Hindlimb muscle (tissue), 1 donor: Measurements from ENCODE around the gene CADPS2. TPM values are rescaled to one million over a fixed set of nuclear protein-coding genes. Genes with fewer than 3 reads are reported as not detected.

Source experiments
- DNase-seq: peaks from one replicate; pipeline ENCODE4 v3.0.0-alpha.2; 2013
- polyA plus RNA-seq: library from polyadenylated mRNA; unstranded; fragments of 120-200 nt; gene quantifications from one replicate; pipeline ENCODE4 v1.2.1, GENCODE V29; 2013; ENCODE audit not compliant: insufficient read length

The CADPS2 gene
- polyA plus RNA-seq: 6.0 TPM

DNA sequence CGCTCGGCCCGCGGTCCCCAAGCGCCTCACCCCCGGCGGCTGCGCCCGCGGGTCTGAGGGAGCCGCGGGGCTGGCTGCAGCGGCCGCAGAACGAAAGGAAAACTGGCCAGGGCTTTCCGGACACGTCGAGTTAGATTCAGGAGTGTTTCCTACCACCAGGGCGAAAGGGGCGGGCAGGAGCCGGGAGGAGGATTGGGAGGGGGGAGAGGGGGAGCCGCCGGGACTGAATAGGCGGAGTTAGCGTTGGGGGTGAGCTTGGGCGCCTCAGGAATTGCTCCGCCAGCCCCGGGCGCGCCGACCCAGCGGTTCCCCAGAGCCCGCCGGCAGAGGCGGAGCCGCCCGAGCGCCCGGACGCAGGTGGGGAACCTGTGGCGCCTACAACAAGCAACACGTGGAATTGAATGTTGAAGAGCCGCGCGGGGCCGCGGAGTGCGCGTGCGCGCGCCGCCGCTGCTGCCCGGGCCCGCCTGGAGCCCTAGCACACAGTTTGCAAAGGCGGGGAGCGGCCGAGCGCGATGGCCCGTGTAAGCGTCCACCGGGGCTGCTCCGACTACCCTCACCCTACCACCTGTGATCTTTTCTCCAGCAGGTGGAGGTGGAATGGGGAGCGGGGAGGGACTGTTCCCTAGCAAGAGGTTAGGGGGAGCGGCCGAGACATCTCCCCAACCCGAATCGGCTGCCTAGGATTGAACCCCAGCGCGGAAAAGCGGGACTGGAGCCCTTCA lies at the start of gene CADPS2:
Gene CADPS2, minus strand, starts transcription at position 104 of the 725 bp plus-strand sequence. CDS start 123 bp downstream, outside the sequence.
- peak; percentile 84 for DNase-seq

DNA sequence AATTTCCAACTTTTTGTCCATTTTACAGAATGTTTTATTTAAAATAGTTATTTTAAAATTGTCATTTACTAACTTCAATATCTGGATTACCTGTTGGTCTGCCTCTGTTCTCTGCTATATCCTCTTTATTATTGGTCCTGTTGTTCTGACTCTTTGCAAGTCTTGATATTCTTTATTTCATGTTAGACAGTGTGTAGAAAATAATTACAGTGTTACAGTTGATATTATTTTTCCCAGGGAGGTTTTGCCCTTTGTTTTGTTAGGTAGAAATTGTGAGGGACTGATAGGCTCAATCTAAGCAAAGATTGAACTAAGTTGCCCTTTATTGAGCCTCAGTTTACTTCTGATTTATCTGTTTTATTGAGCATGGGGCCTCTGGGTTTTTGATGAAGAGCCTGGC lies 49.4 kb upstream of the CADPS2 start:
- DNase-seq: no peak

DNA sequence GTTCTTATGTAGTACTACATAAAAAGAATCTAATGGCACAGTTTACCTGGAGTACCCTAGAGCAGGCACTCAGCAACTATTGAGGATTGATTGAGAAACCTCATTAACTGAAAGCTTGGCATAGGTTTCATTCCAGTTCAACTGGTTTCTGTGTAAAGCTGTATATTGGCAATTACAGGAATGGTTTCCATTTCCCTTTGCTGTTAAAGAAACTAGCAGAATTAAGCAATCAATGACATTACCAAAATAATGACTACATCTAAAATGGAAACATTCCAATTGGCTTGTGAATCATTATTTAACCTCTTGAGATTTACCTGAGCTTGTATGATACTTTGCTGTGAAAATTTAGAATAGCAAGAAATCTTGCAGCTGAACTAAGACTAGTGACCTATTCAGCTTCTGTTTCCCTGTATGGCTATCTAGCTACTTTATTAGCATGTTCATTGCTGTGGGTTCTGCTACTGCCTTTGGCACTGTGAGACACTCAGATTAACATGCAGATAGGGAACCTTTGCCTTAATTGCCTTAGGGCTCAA lies 33.5 kb upstream of the CADPS2 start:
- no peak for DNase-seq

DNA sequence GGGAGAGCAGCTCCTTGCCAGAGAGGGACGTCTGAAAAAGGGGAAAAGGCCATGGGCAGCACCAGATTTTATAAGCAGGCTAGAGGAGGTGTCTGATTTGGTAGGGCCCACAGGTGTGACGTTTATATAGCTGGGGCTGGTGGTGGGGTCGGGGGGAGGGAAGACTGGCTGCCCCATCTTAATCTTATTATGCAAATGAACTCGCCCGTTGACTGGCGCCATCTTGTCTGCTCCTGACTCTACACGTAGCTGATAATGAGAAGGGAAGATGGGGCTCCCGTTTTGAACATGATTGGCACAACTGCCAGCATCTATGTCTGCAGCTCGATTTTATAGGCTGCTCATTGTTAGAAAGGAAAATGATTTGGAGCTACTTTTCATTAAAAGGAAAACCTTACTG lies 28.6 kb upstream of the CADPS2 start:
- no peak for DNase-seq

DNA sequence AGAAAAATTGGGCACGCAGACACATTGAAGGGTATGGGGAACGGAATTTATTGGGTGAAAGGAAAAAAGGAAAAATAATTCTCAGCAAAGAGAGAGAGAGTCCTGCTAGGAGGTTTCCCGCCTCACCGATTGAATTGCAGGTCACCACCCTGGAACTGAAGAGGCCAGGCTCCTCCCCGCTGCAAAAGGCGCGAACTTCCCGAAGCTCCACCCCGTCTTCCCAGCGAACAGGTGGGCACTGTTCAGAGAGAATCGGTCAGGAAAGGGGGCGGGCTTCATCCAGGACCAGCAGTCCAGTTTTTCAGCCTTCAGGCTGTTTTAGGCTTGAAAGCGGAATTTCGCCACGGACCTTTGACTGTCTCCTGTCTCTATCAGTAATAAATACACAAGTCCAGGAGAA lies 27.3 kb upstream of the CADPS2 start:
- no peak for DNase-seq

DNA sequence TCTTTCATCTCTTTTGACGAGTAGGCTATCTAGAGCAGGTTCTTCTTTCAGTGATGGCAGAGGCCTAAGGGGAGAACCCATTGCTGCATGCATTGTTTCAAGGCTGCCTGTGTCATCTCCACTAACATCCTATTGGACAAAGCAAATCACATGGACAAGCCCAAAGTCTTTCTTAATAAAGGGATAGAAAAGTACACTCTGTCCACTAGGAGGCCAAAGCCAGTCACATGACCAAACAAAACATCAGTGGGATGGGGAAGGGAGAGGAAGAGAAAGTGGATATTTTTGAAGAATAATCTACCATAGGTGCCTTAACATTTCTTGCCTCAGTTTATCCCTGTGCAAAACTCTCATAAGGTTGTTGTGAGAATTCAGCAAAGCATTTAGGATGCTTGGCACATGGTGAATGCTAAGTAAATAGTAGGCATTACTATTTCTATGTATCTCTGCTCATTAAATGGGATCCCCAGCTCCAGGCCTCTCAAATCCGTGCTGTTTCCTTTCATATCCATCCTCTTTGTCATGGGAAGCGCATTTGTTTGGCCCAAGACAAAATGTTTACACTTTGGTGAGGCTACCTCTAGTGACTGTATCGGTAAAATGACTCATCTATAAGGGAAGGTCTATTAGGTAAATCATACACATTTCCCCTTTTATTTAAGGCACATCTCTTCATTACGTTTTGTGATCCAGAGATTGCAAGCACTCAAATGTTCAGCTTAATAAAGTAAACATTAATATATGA lies 16.7 kb upstream of the CADPS2 start:
- DNase-seq: no peak

DNA sequence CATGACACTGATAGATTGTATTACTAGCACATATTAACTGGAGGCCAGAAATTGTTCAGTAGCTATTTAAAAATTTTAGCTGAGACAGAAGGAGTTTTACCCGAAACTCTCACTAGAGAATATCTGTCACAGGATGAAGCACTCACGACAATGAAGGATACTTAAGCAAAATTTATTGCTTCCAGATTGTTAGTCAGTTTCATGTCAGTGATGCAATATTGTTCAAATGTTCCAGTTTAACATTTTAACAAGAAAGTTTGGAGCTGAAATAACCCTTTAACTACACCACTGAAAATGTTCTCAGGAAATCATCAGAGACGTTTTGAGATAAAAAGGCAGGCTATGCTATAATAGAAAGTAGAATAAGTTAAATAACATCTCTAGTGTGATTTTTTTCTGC lies 15.0 kb upstream of the CADPS2 start:
- no peak for DNase-seq

DNA sequence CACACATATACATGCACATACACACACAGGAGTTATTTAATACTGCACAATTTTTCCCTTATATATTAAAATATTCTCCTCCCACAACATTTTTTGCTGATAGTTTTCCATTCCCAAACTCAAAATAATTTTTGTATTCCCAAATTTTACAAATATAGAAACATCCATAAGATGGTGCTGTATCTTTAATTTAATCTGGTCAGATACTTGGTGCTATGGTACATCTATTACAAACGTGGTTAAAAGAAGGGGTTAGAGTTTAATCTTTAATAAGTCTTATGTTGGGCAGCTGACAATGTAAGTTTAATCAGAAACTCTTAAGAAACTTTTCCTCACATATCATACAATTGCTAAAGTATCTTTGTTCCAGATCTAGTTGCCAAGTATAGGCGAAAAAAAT lies 10.2 kb upstream of the CADPS2 start:
- DNase-seq: no peak

DNA sequence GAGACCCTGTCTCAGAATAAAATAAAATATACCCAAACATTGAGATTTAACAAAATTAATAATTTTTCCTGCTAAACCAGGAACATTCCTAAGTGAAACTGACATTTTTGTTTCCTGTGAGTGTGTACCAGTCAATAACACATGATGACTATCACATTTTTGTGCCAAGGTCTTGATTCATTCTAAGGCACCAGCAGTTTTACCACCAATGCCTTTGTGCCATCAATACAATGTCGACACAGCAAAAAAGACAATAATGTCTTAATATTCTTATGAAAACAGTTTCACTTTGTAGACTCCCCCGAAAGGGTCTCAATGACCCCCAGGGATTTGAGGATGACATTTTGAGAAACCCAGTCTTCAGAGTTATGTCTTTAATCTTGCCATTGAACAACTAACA lies 7.2 kb upstream of the CADPS2 start:
- no peak for DNase-seq

DNA sequence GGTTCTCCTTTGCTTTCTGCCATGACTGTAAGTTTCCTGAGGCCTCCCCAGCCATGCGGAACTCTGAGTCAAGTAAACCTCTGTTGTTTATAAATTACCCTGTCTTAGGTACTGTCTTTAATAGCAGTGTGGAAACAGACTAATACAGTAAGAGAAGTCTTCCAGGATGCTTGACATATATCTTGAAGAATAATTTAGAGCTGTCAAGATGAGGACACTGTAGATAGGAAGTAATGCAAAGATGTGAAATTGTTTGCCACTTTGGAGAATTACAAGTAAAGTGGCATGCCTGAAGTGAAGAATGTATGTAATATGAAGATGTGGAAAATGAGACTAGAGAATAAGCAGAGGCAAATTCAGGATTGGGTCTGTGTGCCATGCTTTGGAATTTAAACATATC lies 2.9 kb upstream of the CADPS2 start:
- DNase-seq: no peak

DNA sequence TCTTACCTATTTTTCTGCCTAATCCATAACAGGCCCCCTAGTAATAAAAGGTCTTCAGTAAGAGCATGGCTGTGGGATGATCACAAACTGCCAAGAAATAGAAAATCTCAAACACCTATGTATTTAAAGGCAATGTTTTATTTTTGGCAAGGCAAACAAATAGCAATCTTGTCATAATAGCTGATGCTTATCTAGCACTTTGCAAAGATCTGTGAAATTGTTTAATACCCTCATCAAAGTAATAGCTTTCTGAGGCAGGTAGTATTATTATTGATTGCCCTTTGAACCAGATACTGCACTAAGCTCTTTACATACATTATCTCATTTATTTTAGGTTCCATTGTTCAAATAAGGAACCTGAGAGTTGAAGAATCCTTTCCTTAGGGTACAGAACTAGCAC lies 1.6 kb upstream of the CADPS2 start:
- no peak for DNase-seq

DNA sequence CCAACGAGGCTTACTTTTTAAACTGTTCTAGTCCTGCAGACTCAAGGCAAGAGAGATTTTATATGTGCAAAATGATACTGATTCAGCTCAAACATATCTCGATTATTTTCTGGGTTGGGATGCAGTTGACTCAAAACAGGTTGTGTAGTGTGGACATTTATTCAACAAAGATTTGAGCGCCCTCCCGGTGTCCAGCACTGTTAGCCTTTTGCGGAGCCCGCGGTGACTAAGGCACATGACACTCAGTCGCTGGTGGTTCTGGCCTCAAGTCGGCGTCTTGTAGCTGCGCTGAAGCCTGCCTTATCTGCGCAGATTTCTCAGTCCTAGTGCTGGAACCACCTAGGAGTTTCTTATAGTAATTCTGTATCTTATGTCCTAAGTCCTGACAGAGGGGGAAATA lies 938 bp upstream of the CADPS2 start:
- peak; percentile 46 for DNase-seq

DNA sequence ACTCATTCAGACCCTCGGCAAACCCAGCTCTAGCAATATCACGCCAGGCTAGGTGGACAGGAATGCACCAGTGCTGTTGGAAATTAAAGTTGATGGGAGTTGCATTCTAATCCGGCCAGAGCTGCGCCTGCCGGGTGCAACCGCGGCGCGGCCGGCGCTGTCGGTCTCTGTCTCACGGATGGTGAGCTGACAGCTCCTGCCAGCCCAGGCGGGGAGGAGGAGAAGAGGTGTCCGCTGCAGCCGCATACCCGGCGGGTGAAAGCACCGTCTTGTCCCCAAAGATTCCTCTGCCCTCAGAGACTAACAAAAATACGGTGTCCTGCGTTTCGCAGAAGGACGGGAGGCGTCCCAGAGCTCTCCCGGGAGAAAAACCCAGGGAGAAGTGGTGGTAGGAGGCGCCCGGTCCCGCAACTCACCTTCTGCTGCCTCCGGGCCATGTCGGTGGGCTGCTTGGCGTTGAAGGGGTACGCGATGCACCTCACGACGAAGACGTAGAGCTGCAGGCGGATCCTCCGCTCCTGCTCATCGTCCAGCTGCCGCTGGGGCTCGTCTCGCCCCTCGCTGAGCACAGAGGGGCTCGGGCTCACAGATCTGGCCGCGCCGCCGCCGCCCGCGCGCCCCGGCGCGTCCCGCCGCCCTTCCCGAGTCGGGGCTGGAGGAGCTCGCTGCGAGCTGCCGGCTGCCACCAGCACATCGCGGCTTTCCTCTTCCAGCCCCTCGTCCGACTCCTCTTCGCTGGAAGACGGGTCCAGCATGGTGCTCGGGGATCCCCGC lies 490 bp downstream of the CADPS2 start:
- DNase-seq: peak; percentile 14

DNA sequence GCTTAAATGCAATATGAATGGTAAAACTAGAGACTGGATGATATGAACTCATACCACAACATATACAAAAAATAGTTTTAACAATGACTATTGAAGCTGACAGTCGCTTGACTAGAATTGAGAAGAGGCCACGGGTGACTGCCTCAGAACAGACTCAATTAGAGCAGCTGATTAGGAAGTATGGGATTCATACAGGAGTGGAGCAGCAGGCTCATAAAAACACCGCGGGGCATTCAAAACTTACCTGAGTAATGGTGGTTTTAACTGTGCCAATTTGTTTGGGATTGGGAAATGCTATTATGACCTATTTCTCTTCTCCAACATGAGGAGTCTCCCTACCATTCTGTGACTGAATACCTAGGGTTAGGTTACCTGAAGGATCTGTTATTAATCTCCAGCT lies 2.1 kb downstream of the CADPS2 start:
- no peak for DNase-seq

DNA sequence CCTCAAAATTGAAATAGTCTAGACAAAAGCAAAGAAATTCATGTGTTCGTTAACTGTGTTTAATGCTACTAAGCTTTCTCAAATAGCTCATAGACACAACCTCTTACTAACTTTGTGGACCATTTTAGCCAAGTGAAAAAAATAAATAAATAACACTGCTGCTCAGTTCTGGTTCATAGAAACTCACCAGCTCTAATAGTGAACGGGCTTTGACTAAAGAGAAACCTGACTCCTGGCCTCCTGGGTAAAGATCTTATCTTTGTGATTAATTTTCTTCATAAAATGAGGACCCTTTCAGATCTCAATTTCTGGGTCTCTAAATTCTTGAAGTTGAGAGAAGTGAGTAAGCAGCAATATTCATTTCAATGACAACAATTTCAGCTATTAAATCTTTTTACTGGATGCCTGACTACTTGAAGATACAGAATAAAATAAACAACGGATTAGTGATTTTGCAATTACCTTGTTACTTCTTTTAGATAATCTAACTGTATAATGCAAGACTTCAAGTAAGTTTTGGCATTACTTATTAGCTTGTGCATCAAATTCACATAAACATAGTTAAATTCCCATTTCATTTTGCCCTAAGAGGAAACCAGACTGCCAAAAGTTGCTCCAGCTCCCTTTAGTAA lies 3.1 kb downstream of the CADPS2 start:
- DNase-seq: no peak

DNA sequence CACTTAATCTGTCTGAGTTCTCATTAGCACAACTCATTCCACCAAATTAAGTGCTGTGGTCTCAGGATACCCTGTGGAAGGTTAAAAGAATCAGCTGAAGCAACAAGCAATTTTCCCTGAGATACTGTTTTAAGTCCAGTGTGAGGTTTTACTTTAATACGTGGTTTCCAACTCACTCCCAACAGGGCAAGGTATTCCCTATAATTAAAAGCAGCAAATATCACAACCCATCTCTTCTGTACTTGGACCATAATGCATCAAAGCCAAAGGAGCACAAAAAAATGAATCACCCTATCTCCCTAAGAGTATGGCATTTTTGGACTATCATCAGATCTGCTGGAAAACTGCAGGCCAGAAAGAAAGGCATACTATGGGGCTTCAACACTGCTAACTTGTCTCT lies 4.9 kb downstream of the CADPS2 start:
- no peak for DNase-seq

DNA sequence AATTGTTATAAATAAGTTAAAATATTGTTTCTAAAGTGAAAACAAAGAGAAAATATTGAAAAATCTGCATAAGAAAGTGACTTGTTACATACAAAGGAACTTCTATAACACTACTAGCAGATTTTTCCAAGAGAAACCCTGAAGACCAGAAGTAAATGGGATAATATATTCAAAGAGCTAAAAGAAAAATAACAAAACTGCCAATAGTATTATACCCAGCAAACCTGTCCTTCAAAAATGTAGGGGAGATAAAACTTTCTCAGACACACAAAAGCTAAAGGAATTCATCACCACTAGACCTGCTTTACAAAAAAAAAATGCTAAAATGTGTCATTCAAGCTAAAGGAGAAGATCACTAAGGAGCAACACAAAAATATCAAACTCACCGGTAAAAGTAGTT lies 17.0 kb downstream of the CADPS2 start:
- DNase-seq: no peak

DNA sequence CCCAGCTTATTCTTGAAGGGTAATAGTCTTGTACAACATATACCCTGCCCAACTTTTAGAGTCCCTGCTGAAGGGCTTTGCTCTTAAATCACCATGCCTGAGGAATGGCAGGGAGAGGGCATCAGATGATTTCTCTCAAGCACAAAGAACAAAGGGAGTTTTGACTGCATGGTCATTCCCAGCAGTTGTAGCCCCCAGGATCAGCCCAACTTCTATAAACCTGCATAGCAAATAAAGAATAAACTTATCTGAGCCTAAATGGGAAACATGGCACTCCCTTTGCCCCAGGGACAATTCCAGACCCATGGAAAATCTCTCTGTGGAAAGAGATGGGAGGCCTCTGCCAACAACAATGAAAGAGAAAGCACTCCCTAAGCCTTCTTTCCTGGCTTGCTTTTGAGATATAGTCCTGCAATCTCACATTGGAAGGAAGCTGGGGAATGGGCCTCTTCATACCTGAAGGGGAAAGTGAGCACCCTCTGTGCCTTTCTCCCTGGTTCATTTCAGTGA lies 18.7 kb downstream of the CADPS2 start:
- no peak for DNase-seq

DNA sequence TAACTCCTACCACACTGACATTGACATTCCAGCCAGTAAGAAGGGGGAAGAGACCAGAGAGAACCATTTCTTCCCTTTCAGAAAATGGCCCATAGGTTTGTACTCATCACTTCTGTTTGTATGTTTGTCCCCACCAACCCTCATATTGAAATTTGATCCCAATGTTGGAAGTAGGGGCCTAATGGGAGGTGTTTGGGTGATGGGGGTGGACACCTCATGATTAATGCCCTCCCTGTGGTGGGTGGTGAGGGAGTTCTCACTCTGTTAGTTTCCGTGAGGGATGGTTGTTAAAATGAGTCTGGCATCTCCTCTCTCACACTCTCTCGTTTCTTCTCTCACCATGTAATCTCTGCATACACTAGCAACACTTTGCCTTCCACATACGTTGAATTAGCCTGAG lies 21.4 kb downstream of the CADPS2 start:
- DNase-seq: no peak

DNA sequence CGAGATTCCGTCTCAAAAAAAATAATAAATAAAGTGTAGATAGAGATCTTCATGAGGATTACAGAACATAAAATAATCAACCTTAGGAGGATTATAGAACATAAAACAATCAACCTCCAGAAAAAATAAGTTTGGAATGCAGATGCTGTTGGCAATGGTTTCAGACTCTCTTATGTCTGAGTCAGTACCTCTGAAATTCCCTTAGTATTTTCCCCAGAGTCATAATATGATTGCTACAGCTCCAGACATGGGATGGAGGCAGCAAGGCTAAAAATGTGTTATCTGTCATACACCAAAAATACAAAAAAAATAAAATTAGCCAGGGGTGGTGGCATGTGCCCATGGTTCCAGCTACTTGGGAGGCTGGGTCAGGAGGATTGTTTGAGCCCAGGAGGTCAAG lies 22.2 kb downstream of the CADPS2 start:
- no peak for DNase-seq

DNA sequence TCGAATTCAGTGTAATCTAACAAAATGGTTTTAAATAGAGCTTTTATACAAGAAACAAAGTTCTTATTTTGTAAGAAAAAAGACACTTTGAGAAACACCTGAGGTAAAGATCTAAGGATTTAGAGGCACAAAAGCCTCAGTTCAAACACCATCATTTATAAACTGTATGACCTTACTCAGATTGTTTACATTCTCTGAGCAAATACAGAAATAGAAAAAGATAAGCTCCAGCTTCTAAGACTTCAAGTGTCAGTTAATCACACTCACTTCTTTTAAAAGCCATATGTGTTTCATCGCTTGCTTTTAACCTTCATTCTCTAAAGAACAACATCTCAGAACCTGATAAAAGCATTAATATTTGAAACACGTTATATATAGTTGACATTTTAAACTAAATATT lies 27.9 kb downstream of the CADPS2 start:
- DNase-seq: no peak

DNA sequence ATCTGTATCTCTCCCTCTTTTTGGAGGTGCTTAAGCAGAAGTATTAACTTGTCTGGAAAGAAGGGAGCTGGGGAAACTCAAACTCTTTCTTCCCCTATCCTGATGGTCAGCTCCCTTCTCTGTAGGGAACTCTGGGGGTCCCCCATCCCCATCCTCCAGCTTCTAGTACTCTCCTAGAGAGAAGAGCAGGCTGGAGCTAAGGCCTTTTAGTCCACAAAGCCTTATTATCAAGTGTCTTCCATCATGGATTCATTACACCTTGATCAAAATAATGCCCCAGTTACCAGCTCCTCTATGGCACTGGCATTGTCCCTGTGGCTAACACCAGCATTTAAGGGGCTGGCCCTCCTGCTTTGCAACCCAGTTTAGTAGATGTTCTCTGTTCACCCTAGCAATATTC lies 35.7 kb downstream of the CADPS2 start:
- DNase-seq: no peak

DNA sequence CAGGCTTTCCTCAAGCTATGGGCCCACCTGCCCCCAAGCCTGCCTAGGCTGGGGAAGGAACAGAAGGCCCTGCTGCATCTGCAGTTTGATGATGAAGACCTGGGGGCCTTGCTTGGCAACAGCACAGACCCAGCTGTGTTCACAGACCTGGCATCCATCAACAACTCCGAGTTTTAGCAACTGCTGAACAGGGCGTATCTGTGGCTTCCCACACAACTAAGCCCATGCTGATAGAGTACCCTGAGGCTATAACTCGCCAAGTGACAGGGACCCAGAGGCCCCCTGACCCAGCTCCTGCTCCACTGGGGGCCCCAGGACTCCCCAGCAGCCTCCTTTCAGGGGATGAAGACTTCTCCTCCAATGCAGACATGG lies 36.3 kb downstream of the CADPS2 start:
- no peak for DNase-seq
